Suprapubic skin (tissue), 4 donors: ENCODE measurements around the gene HNRNPC.

ENCODE experiments used
- POLR2A ChIP-seq, 2 donors: fragments of 450-650 bp; IDR thresholded peaks; one replicate each; pipeline ENCODE4 v1.6.1; 2017; ENCODE audit warnings: antibody characterized with exemption in 2 of 2, mild to moderate bottlenecking in 2 of 2, moderate library complexity in 2 of 2
- POLR2AphosphoS5 ChIP-seq, 3 donors: sonication (generic); formaldehyde crosslinking; IDR thresholded peaks; one replicate each; pipeline ENCODE4 v1.6.1; 2017; ENCODE audit warnings: antibody characterized with exemption in 3 of 3
- TF ChIP-seq, protein P1 (sequence below), 2 donors: fragments of 200-600 bp in 1 of 2; fragments of 450-650 bp in 1 of 2; sonication (generic) in 1 of 2; IDR thresholded peaks; one replicate each; pipeline ENCODE4 v1.5.1; 2016 to 2019; ENCODE audit warnings: antibody characterized with exemption in 2 of 2, mild to moderate bottlenecking in 1 of 2, moderate library complexity in 1 of 2

DNA sequence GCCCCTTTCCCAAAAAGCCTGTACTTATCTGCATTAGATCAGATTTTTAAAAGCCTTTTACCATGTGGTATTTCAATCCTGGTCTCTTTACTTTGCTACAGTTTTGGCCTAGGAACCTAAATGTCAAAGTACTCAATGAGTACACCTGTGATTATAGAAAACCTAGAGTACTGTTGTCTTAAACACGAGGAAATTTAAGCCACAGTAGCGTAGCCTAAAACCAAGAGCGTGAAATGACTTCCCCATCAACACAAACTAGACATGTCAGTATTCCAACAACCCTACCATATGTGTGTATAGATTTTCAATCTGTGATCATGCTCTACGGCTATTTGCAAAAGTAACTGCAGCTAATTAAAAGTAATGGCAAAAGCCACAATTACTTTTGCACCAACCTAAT, 60.7 kb downstream of the HNRNPC start:
- TF ChIP-seq POLR2A (IDR thresholded peaks at IDR 0.05) (no peak), POLR2AphosphoS5 (IDR thresholded peaks at IDR 0.05) (no peak)
- TF ChIP-seq, protein P1, sequence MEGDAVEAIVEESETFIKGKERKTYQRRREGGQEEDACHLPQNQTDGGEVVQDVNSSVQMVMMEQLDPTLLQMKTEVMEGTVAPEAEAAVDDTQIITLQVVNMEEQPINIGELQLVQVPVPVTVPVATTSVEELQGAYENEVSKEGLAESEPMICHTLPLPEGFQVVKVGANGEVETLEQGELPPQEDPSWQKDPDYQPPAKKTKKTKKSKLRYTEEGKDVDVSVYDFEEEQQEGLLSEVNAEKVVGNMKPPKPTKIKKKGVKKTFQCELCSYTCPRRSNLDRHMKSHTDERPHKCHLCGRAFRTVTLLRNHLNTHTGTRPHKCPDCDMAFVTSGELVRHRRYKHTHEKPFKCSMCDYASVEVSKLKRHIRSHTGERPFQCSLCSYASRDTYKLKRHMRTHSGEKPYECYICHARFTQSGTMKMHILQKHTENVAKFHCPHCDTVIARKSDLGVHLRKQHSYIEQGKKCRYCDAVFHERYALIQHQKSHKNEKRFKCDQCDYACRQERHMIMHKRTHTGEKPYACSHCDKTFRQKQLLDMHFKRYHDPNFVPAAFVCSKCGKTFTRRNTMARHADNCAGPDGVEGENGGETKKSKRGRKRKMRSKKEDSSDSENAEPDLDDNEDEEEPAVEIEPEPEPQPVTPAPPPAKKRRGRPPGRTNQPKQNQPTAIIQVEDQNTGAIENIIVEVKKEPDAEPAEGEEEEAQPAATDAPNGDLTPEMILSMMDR (IDR thresholded peaks at IDR 0.05) = no peak
